ENCODE measurements around the gene MAGEA9.
A peak's percentile ranks its signal among the peaks of the same experiment; 100 is the strongest.
"Not testable (repeated sequence)": the region's sequence is repeated elsewhere in the genome, so short reads cannot be mapped to it uniquely, and the experiment has no call there.

The MAGEA9 gene

DNA sequence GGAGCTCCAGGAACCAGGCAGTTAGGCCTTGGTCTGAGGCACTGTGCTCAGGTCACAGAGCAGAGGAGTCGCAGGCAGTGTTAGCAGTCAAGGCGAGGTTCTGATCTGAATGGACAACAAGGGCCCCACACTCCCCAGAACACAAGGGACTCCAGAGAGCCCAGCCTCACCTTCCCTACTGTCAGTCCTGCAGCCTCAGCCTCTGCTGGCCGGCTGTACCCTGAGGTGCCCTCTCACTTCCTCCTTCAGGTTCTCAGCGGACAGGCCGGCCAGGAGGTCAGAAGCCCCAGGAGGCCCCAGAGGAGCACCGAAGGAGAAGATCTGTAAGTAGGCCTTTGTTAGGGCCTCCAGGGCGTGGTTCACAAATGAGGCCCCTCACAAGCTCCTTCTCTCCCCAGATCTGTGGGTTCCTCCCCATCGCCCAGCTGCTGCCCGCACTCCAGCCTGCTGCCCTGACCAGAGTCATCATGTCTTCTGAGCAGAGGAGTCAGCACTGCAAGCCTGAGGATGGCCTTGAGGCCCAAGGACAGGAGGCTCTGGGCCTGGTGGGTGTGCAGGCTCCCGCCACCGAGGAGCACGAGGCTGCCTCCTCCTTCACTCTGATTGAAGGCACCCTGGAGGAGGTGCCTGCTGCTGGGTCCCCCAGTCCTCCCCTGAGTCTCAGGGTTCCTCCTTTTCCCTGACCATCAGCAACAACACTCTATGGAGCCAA lies 26.2 kb downstream of the MAGEA9 start:
- DNase-seq (ENCODE audit: low read depth): no peak

DNA sequence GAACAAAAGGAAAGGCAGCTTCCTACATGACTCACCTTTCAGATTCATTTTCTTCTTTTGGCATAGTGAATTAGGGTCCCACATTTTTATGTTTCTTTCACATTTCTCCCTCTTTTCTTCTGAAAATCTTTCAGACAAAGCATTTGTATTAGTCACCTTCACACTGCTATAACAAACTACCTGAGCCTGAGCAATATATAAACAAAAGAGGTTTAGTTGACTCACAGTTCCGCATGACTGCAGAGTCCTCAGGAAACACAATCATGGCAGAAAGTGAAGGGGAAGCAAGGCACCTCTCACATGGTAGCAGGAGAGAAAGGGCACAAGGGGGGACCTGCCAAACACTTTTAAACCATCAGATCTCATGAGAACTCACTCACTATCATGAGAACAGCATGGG lies 36.9 kb downstream of the MAGEA9 start:
- DNase-seq (ENCODE audit: low read depth): no peak

DNA sequence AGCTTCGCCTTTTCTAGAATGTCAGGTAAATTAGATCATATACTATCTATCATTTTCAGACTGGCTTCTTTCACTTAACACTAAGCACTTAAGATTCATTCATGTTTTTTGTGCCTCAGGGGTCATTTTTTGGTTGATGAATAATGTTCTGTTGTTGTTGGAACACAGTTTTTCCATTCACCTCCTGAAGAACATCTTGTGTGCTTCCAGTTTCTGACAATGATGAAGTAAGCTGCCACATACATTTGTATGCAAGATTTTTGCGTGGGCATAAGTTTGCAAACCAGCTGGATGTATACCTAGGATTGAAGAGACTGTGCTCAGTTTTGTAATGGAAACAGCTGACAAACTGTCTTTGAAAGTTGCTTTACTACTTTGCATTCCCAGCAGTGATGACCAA lies 37.6 kb downstream of the MAGEA9 start:
- DNase-seq (ENCODE audit: low read depth): no peak

DNA sequence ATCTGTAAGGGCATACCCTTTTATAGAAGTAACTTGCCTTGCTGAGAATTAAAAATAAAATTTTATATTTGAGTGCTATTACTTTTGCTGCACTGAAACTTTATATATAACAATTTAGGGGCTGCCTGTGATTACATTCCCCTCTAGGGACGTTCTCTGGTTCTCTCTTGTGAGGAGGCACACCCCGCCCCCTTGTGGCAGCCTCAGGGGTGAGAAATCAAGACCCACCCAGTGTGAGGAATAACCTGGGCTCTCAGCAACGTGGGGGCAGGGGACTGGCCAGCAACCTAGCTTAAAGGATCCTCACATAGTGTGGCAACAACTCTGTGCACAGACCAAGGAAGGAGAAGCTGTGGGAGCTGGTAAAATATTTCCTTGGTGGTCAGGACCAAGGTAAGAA lies 43.7 kb downstream of the MAGEA9 start:
- peak; percentile 1 for DNase-seq (ENCODE audit: low read depth)

DNA sequence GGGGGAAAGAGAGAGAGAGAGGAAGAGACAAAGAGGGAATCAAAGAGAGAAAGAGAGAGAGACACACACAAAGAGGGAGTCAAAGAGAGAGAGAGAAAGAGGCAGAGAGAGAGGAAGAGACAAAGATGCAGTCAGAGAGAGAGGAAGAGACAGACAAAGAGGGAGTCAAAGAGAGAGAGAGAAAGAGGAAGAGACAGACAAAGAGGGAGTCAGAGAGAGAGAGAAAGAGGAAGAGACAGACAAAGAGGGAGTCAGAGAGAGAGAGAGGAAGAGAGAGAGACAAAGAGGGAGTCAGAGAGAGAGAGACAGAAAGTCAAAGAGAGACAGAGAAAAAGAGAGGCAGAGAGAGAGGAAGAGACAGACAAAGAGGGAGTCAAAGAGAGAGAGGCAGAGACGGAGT lies 45.5 kb downstream of the MAGEA9 start:
- DNase-seq (ENCODE audit: low read depth): no peak

DNA sequence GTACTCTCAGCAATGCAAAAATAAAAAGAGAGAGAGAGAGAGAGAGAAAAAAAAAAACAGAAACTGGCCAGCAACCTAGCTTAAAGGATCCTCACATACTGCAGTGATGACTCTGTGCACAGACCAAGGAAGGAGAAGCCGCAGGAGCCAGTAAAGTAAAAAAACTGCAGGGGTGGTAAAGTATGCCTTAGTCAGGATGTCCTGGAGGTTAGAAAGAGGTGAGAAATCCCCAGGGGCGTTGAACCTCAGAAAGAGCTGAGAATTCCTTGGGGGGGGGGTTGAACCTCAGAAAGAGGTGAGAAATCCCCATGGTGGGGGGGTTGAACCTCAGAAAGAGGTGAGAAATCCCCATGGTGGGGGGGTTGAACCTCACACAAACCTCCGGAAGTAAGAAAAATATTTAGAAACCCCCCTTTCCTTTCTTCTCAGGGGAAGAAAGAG lies 48.0 kb downstream of the MAGEA9 start:
- DNase-seq (ENCODE audit: low read depth): peak; percentile 43

DNA sequence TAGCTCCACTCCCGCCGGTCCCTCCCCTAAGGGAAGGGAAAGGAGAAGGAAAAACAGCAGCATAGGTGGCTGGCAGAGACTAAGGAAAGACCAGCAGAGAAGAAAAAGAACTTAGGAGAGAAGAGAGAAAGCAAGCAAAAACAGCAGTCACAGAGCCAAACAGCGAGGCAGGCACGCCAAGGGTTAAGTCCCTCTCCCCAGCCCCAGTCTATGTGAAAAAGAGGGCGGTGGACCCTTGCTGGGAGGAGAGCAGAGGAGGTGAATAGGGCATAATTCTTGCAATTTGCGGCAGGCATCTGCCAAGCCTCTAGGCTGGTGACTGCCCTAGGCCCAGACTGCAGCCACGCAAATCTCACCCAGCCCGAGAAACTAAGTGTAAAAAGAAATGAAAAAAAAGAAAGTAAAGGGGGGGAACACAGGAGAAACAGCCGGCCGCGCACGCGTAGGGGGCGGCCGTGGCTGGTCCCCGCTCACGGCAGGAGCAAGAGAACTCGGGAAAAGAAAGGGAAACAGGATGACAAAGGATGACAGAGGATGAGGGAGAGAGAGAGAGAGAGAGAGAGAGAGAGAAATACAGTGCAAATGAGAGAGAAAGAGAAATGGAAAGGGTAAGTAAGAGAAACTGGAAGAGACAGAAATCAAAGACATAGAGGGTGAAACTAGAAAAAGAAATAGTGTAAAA lies 48.6 kb downstream of the MAGEA9 start:
- peak; percentile 10 for DNase-seq (ENCODE audit: low read depth)

DNA sequence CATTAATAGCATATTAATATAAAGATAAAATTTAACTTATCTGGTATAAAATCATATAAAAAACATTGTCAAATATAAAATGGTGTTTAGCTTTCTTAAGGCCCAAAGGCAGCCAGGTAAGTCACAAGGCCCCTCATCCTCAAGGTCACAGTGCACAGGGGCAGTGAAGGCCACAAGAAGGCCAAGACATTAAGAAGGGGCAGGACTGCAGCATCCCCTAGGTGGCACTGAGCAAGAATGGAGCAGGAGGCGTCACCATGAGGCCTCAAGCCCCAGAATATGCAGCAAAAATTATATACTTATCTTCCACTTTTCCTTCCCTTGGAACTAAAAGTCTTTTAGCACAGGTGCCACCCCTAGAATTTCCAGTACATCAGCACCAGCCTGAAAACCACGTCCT lies 49.7 kb downstream of the MAGEA9 start:
- no peak for DNase-seq (ENCODE audit: low read depth)

DNA sequence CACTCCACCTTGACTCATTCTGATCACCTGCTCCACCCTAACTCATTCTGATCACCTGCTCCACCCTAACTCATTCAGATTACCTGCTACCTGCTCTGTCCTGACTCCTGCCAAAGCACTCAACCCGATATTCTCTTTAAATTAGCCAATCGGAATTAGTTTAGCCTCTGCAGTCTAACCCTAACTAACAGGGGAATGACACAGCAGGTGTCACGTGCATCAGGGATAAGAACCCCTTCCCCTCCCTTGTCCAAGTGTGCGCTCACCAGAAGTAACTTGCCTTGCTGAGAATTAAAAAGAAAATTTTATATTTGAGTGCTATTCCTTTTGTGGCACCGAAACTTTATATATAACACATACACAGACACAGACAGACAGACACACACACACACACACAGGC lies 55.0 kb downstream of the MAGEA9 start:
- not testable (repeated sequence) for DNase-seq (ENCODE audit: low read depth)

DNA sequence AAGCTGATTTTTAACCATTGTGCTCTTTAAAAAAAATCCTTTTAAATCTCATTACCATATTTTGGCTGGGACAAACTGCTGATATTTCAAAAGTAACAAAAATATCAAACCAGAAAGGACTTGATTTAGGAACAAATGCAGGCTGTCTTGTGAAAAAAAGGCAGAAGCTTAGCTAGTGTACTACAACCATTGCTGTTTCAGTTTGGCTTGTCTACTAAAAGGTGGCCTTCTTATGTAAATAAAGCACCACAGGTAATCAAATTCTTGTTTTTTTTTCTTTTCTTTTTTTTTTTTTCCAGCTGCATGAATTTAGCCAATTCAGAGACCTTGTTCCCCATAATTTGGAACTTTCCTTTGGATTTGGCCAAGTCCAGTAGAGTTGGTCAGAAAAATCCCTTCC lies 55.4 kb downstream of the MAGEA9 start:
- no peak for DNase-seq (ENCODE audit: low read depth)
